Measurements from ENCODE around the gene DCPS.
"Not testable (repeated sequence)": the region's sequence is repeated elsewhere in the genome, so short reads cannot be mapped to it uniquely, and the experiment has no call there.

- not testable (repeated sequence) for TF ChIP-seq CTCF (conservative IDR thresholded peaks at IDR 0.05; ENCODE audit: low read depth, low read length); EZH2phosphoT487 (IDR thresholded peaks at IDR 0.05; ENCODE audit: borderline replicate concordance, low read length); EZH2 (IDR thresholded peaks at IDR 0.05; ENCODE audit: low read length, unreplicated experiment)
Observed at GRCh38 chr11:126381960-126382359, 78.1 kb downstream of the DCPS start.

Data from PC-3 (cell line).